Upper lobe of right lung (tissue), 1 donor: ENCODE data around the gene ERBB2. TPM values are rescaled to one million over a fixed set of nuclear protein-coding genes. Genes with fewer than 3 reads are reported as not detected.

ENCODE experiments used
- ATAC-seq: fragments of 200-7000 bp; cut with Tn5 transposase; one replicate; pipeline ENCODE4 v1.9.1; 2020; ENCODE audit warnings: mild to moderate bottlenecking, moderate library complexity
- DNase-seq: peaks from one replicate; pipeline ENCODE4 v3.0.0-alpha.2; 2020
- H3K27ac ChIP-seq: fragments of 200-600 bp; one replicate; pipeline ENCODE4 v1.8.0; 2022
- H3K27me3 ChIP-seq: fragments of 200-600 bp; one replicate; pipeline ENCODE4 v1.8.0; 2022; ENCODE audit warnings: mild to moderate bottlenecking
- H3K36me3 ChIP-seq: fragments of 200-600 bp; one replicate; pipeline ENCODE4 v1.8.0; 2022
- H3K4me1 ChIP-seq: fragments of 200-600 bp; one replicate; pipeline ENCODE4 v1.8.0; 2022
- H3K4me3 ChIP-seq: fragments of 200-600 bp; one replicate; pipeline ENCODE4 v1.8.0; 2022; ENCODE audit warnings: mild to moderate bottlenecking
- H3K9me3 ChIP-seq: fragments of 200-600 bp; one replicate; pipeline ENCODE4 v1.8.0; 2022
- CTCF ChIP-seq: fragments of 200-600 bp; IDR thresholded peaks from one replicate; pipeline ENCODE4 v1.8.0; 2022; ENCODE audit warnings: antibody characterized with exemption
- intact Hi-C: fragments of 100-400 bp; cut with DNase I; formaldehyde crosslinking; loops from one replicate; pipeline ENCODE4 v1.11.0; 2022
- total RNA-seq: library from RNA; stranded (reverse); fragmentation: NEBNext Ultra II Directional; extraction: Animal tissue kit (Norgen Biotek cat#: 25700); gene quantifications from one replicate; pipeline ENCODE4 v1.2.1, GENCODE V29; 2021
- donor health status: DM: no; HTN: yes; CAD: no; lungs with severe emphysema.

The ERBB2 gene
- total RNA-seq, 1 donor from 2014 or later = 97.5 TPM

GRCh38 chr17:39675390-39676082, 24.3 kb upstream of the ERBB2 start:
- Histone ChIP-seq H3K36me3 (no peaks in the 10 kb centered on the region), H3K27ac (peak overlapping the region; percentile 39), H3K9me3 (no peaks in the 10 kb centered on the region), H3K27me3 (peaks cover 11% of the 10 kb centered on the region), H3K4me1 (peaks cover 24% of the 10 kb centered on the region), H3K4me3 (no peak overlapping the region)
- no peak for TF ChIP-seq CTCF
- ATAC-seq = no peak
- DNase-seq = no peak
- intact Hi-C loops = no loop called here

GRCh38 chr17:39676198-39676819, 23.6 kb upstream of the ERBB2 start:
- Histone ChIP-seq H3K27ac (peak overlapping the region; percentile 39), H3K9me3 (no peaks in the 10 kb centered on the region), H3K4me3 (no peak overlapping the region), H3K27me3 (peaks cover 3% of the 10 kb centered on the region), H3K36me3 (peaks cover 7% of the 10 kb centered on the region), H3K4me1 (peaks cover 24% of the 10 kb centered on the region)
- DNase-seq (peak; percentile 91), ATAC-seq (peak; percentile 75)
- intact Hi-C loops = no loop called here
- TF ChIP-seq CTCF = no peak

- intact Hi-C loops = no loop called here
- no peak for TF ChIP-seq CTCF
Observed at GRCh38 chr17:39677072-39677471, 22.8 kb upstream of the ERBB2 start.

GRCh38 chr17:39677542-39678339, 22.1 kb upstream of the ERBB2 start:
- intact Hi-C loops = no loop called here
- Histone ChIP-seq H3K9me3 (no peaks in the 10 kb centered on the region), H3K36me3 (peaks cover 9% of the 10 kb centered on the region), H3K27ac (no peak overlapping the region), H3K4me3 (no peak overlapping the region), H3K27me3 (no peaks in the 10 kb centered on the region), H3K4me1 (peaks cover 24% of the 10 kb centered on the region)
- TF ChIP-seq CTCF = no peak
- DNase-seq = no peak
- peak; percentile 2 for ATAC-seq

More at GRCh38 chr17:39677072-39677471, 22.8 kb upstream of the ERBB2 start:
- ATAC-seq (no peak), DNase-seq (no peak)
- Histone ChIP-seq H3K9me3 (no peaks in the 10 kb centered on the region), H3K27me3 (no peaks in the 10 kb centered on the region), H3K4me1 (peaks cover 24% of the 10 kb centered on the region), H3K4me3 (no peak overlapping the region), H3K36me3 (peaks cover 9% of the 10 kb centered on the region), H3K27ac (peak overlapping the region; percentile 39)

- no peaks in the 10 kb centered on the region for H3K27me3 ChIP-seq
- no peak for TF ChIP-seq CTCF
- ATAC-seq (no peak), DNase-seq (no peak)
- H3K4me3 ChIP-seq = no peak overlapping the region
- no peak overlapping the region for H3K27ac ChIP-seq
- peaks cover 15% of the 10 kb centered on the region for H3K36me3 ChIP-seq
- peaks cover 24% of the 10 kb centered on the region for H3K4me1 ChIP-seq
- no peaks in the 10 kb centered on the region for H3K9me3 ChIP-seq
- intact Hi-C loops = no loop called here
Observed at GRCh38 chr17:39678340-39679116, 21.3 kb upstream of the ERBB2 start.
